Mononuclear cell (primary cell): ENCODE data around the gene NR6A1. TPM values are rescaled to one million over a fixed set of nuclear protein-coding genes. Genes with fewer than 3 reads are reported as not detected.

ENCODE experiments used
- H3K27me3 ChIP-seq: 2 replicates; pipeline ENCODE4 v1.6.0; 2011; ENCODE audit warnings: low read length, control low read depth; ENCODE audit not compliant: insufficient read depth
- H3K4me1 ChIP-seq: 2 replicates; pipeline ENCODE4 v1.5.1; 2011; ENCODE audit warnings: mild to moderate bottlenecking, low read length, control low read depth; ENCODE audit not compliant: insufficient read depth
- H3K4me3 ChIP-seq: 2 replicates; pipeline ENCODE4 v1.5.1; 2011; ENCODE audit warnings: mild to moderate bottlenecking, low read length, moderate library complexity
- H3K9me3 ChIP-seq: 2 replicates; pipeline ENCODE4 v1.5.1; 2011; ENCODE audit warnings: low read depth, mild to moderate bottlenecking, control low read depth, low read length
- total RNA-seq: library from RNA; depleted of rRNA; stranded (reverse); fragments of >200 nt; gene quantifications from one replicate; pipeline ENCODE4 v1.2.3, GENCODE V29; 2012

The NR6A1 gene
- total RNA-seq, 1 donor: 0.42 TPM

DNA sequence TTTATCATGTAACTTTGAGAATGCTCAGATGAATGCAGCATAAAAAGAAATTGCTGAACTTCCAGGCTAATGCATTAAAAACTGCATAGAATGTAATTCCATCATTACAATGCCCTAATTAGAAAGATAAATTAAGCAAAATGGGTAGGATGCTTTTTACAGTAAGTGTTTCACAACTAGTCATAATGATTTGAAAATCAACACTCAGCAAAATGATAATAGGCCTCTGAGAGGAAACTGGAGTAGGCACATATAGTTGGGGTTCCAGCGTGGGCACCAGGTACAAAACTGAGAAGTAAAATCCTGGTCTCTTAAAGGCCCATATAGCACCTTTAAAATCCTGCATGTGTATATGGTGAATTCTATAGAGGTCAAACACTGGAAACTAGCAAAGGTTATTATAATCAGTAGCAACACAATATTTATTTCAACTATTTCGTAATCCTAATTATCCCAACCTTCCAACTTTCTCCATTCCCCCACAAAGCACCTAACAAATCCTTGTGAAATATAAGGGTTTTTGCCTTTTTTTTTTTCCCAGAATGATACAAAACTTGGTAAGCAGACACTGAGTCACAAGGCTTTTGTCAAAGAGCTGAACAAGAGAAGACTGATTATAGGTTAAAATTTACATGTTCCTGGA is 155.9 kb downstream of the NR6A1 start:
- H3K9me3 ChIP-seq: no peaks in the 10 kb centered on the region
- H3K4me3 ChIP-seq: no peak overlapping the region
- H3K27me3 ChIP-seq: no peaks in the 10 kb centered on the region
- H3K4me1 ChIP-seq: peaks cover 6% of the 10 kb centered on the region

DNA sequence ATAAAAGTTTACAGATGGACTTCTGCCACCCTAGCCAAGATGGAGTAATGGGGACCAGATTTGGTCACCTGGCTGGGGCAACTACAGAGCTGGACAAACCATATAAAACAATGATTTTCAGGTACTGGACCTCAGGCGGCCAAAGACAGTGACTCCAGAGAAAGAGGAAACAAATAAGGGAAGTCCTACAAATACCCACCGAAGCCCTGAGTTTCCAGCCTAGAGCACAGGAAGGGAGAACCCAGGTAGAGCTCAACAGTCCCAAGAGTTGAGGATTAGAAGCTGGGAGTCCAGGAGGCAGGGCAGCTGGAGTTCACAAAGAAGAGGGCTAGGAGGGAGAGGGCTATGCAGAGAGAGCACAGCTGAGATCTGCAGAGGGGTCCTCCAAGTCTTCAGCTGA is 157.3 kb downstream of the NR6A1 start:
- Histone ChIP-seq H3K27me3 (no peaks in the 10 kb centered on the region), H3K4me1 (peaks cover 6% of the 10 kb centered on the region), H3K4me3 (no peak overlapping the region), H3K9me3 (no peaks in the 10 kb centered on the region)

DNA sequence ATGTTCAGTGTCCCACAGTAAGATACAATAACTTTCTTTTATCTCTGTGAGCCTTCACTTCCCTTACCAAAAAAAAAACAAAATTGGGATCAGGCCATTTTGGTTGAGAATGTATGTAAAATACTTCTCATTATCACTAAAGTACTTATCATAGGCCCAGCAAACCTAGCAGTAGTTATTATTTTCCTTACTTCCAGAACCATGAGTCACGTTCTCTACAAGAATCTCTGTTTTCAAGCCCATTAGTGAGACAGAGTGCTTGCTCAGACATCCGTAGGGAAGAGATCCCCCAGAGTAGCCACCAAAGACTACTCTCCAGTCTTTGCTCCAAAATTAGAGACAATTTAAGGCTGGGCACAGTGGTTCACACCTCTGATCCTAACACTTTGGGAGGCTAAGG is 160.0 kb downstream of the NR6A1 start:
- Histone ChIP-seq H3K9me3 (no peaks in the 10 kb centered on the region), H3K4me1 (peaks cover 6% of the 10 kb centered on the region), H3K4me3 (no peak overlapping the region), H3K27me3 (no peaks in the 10 kb centered on the region)

DNA sequence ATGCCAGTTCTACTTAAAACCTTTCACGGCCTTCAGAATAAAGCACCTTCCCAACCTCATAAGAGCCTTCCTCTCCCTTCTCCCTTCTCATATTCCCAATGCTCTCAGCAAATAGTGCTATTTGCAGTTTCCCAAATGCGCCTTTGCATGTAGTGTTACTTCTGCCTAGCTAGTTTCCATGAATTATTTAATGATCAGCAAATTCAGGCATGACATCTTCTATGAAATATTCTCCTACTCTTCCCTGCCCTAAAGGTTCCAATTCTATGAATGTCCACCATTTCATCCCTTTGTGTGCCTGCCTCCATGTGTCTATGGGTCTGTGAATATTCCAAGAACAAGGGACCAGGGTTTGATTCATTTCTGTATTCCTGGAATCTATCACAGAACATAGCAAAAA is 165.1 kb downstream of the NR6A1 start:
- no peaks in the 10 kb centered on the region for H3K4me1 ChIP-seq
- no peaks in the 10 kb centered on the region for H3K9me3 ChIP-seq
- H3K27me3 ChIP-seq: no peaks in the 10 kb centered on the region
- no peak overlapping the region for H3K4me3 ChIP-seq

DNA sequence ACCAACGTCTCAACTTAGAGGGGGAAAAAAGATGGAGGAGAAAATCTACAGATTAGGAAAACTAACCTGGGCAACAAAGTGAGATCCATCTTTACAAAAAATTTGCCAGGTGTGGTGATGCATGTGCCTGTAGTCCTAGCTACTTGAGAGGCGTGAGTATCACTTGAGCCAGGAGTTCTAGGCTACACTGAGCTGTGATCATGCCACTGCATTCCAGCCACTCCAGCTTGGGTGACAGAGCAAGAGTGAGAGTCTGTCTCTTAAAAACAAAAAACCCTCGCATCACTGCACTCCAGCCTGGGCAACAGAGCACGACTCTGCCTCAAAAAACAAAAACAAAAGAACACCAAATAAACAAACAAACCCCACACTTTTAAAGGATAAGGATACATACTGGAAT is 165.9 kb downstream of the NR6A1 start:
- H3K4me3 ChIP-seq: no peak overlapping the region
- no peaks in the 10 kb centered on the region for H3K4me1 ChIP-seq
- H3K27me3 ChIP-seq: no peaks in the 10 kb centered on the region
- no peaks in the 10 kb centered on the region for H3K9me3 ChIP-seq

DNA sequence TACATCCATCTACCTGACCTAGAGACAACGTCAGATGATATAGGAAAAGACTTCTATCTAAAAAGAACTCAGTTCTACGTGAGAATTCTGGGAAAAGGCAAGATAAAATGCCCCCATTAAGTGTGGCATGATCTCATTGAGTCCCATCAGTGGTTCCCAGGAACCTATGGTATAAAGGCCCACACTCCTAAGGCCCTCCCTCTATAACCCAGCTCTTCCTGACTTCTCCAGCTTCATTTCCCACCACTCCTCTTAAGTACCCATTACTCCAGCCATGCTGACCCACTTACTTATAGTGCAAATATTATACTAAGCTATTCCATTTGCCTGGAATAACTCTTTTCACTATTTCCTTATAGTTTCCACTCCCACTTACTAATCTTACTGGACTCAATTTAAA is 168.5 kb downstream of the NR6A1 start:
- Histone ChIP-seq H3K4me3 (no peak overlapping the region), H3K9me3 (no peaks in the 10 kb centered on the region), H3K4me1 (no peaks in the 10 kb centered on the region), H3K27me3 (no peaks in the 10 kb centered on the region)

DNA sequence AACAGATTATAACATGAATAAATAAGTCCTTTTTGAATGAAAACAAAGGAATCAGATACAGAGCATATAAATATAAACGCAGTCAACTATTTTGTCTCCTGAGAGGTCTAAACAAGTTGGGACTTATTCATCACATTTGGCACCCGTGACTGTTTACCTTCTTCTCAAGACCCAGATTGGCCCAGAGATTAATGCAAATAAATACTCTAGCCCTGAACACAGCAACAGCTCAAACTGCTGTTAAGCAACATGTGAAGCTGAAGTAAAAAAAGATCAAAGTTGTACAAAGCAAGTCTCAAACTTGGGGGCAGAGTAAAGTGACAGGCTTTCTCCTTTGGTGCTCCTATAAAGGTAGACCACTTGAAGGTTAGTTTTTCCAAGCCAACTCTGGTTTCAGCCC is 168.9 kb downstream of the NR6A1 start:
- no peak overlapping the region for H3K4me3 ChIP-seq
- no peaks in the 10 kb centered on the region for H3K9me3 ChIP-seq
- no peaks in the 10 kb centered on the region for H3K4me1 ChIP-seq
- no peaks in the 10 kb centered on the region for H3K27me3 ChIP-seq

DNA sequence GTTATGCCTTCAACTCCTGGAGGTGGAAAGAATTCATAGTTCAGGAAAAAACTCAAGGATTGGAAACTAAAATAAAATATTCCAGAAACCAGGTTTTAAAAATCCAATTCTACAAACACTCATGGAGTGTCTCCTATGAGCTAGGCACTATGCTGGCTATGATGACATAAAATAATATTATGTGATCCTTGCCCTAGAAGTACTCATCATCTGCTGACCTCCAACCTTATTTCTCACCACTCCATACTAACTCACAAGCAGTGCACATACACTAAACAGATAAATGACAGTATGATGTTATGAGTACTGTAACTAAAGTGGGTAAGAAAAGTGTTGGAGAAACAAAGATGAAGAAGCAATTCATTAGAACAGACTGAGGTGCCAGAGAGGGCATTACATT is 170.7 kb downstream of the NR6A1 start:
- no peak overlapping the region for H3K4me3 ChIP-seq
- H3K4me1 ChIP-seq: no peaks in the 10 kb centered on the region
- no peaks in the 10 kb centered on the region for H3K27me3 ChIP-seq
- no peaks in the 10 kb centered on the region for H3K9me3 ChIP-seq

DNA sequence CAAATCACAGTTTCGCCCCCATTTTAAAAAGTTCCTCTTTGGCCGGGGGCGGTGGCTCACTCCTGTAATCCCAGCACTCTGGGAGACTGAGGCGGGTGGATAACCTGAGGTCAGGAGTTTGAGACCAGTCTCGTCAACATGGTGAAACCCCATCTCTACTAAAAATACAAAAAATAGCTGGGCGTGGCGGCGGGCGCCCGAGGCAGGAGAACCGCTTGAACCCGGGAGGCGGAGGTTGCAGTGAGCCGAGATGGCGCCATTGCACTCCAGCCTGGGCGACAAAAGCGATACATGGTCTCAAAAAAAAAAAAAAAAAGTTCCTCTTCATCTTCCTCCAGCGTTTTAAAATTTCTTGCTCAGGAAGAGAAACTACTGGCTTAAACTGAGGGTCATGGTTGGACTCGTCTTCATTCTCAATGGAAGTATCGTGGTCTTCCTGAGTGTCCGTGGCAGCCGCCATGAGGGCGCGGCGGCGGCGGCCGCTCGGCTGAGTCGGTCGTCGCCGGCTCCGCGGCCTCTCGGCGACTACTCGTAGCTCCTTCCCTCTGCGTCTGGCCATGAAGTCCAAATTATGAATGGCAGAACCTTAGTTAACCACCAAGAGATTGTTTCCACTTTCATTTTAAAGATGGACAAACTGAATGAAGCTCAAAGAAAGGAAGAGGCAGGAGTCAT is 171.9 kb downstream of the NR6A1 start:
- no peaks in the 10 kb centered on the region for H3K9me3 ChIP-seq
- H3K4me1 ChIP-seq: no peaks in the 10 kb centered on the region
- H3K4me3 ChIP-seq: no peak overlapping the region
- H3K27me3 ChIP-seq: no peaks in the 10 kb centered on the region

DNA sequence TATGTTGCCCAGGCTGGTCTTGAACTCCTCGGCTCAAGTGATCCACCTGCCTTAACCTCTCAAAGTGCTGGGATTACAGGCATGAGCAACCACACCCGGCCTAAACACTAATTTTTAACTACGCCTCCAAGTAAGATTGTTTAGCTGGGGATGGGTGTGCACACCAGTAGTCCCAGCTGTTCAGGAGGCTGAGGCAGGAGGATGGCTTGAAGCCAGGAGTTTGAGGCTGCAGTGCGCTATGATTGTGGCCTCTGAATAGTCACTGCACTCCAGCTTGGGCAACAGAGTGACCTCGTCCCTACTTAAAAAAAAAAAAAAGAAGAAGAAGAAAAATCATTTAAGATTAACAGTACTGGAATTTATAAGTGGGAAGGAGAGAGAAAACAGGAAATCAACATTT is 173.1 kb downstream of the NR6A1 start:
- Histone ChIP-seq H3K4me1 (peaks cover 6% of the 10 kb centered on the region), H3K4me3 (no peak overlapping the region), H3K27me3 (no peaks in the 10 kb centered on the region), H3K9me3 (no peaks in the 10 kb centered on the region)

DNA sequence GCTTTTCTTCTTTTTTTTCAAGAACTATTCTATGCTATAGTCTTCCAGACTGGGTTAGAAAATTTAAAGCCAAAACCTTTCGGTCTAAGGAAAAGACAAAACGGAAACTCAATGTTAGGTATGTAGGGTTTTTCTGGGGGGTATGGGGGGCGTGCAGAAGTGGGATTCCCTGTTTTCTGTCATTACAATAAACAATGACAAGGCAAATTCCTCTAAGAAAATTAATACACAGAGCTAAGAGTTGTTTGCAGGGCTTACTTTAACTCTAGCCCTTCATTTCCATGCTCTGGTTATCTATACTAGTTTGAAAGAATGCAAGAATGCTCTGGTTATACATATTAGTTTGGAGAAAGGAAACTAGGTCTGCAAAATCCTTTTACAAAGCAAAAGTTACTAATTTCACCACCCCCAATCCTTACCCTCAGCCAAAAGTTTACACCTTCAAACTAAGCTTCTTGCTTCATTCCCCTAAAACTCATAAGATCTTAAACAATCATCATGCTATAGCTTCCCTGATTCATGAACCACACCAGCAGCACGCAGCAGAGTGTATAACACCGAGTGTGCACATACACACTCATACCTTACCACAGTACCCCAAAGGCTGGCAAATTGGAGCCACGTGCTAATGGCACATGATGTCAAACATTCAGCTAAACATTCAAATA is 174.8 kb downstream of the NR6A1 start:
- Histone ChIP-seq H3K4me3 (no peak overlapping the region), H3K27me3 (no peaks in the 10 kb centered on the region), H3K4me1 (peaks cover 6% of the 10 kb centered on the region), H3K9me3 (no peaks in the 10 kb centered on the region)

DNA sequence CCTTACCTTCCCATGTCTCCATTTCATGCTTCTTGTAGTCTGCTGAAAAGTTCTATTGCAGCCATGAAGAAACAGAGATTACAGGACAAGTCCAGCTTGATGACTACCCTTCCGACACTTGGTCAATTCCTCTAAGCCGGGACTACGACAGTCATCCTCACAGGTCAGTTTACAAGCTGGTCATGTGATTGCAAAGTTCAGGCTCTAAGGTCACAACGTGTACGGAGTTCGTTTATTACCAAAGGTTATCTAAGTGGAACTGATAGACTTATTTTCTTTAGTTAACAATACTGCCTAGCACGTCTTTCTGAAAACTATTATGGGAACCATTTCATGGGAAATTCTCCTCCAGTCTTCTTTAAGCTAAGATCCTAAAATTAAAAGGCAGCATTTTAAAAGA is 175.4 kb downstream of the NR6A1 start:
- Histone ChIP-seq H3K9me3 (no peaks in the 10 kb centered on the region), H3K27me3 (no peaks in the 10 kb centered on the region), H3K4me1 (peaks cover 6% of the 10 kb centered on the region), H3K4me3 (no peak overlapping the region)

DNA sequence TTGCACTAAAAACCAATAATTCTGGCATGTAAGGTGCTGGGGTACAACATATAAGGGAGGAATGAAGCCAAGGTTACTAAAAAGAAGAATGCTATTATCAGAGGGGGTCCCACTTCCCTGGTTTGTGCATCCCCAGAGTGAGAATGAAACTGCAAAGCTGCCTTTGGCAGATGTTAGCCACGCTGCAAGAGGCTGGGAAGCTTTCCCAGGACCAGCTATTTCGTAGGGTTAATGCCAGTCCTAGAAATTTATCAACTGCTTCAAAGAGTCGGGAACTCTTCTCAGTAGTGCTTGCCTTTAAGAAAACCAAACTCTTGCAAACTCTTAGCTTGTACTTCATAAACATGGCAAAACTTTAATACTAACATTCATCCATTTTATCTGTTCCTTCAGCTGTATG is 176.4 kb downstream of the NR6A1 start:
- H3K4me1 ChIP-seq: peaks cover 6% of the 10 kb centered on the region

DNA sequence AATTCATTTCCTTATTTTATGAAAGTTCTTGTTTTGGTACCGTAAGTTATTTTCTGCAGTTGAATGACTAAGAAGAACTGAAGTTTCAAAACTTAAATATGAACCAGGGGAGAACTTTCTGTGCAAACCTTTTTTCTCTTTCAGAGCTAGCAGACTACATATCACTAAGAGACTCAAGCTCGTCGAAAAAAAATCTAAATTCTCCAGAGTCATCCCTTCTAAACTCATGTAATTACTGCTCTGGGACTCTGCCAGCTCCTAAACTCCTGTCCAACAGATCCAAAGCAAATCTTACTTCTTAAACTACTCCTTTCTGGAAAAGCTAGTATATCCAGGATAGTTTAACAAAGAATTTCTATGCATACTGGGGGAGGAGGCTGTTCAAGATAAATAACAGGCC is 176.9 kb downstream of the NR6A1 start:
- Histone ChIP-seq H3K9me3 (no peaks in the 10 kb centered on the region), H3K4me3 (no peak overlapping the region), H3K4me1 (peaks cover 6% of the 10 kb centered on the region), H3K27me3 (no peaks in the 10 kb centered on the region)

More for the DNA sequence above, 176.4 kb downstream of the NR6A1 start:
- Histone ChIP-seq H3K27me3 (no peaks in the 10 kb centered on the region), H3K4me3 (no peak overlapping the region), H3K9me3 (no peaks in the 10 kb centered on the region)

DNA sequence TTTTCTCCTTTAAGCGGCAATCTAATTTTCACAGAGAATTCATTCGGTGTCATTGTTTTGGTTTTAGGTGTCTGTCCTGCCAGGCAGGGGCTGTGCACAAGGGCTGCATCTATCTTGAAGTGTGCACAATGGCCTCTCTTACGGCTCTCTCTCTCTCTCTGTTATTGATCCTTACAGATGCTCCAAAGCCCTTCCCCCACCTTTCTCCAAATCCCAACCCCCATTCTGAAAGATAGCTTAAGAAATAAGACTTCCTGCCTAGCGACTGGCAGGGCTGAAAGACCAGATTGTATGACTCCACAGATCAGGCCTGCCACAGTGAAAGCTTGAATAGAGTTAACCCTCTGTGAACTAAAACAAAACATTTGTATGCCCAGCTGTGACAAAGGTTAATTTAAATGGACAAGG is 177.5 kb downstream of the NR6A1 start:
- Histone ChIP-seq H3K27me3 (no peaks in the 10 kb centered on the region), H3K4me1 (peaks cover 6% of the 10 kb centered on the region), H3K9me3 (no peaks in the 10 kb centered on the region)

DNA sequence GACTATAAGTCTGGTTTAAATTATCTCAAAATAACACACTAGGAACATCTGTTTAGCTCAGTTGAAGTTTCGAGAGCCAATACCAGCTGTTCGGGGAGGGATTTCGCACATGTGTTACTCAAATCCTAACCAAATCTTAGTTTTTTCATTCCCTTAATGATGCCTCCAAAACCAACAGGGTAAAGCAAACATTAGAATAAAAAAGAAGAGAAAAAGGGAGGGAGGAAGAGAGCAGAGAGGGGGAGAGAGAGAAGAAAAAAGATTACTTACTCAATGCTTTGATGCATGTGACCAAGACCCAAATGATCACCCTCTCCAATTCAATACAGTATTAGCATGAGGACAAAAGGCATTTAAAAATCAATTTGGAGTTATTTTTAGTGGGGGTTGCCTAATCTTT is 177.9 kb downstream of the NR6A1 start:
- Histone ChIP-seq H3K27me3 (no peaks in the 10 kb centered on the region), H3K4me3 (no peak overlapping the region), H3K4me1 (peaks cover 6% of the 10 kb centered on the region), H3K9me3 (no peaks in the 10 kb centered on the region)

More for the DNA sequence above, 177.5 kb downstream of the NR6A1 start:
- H3K4me3 ChIP-seq: no peak overlapping the region
